A549 (cell line): Measurements from ENCODE around the gene SUSD5. TPM values are rescaled to one million over a fixed set of nuclear protein-coding genes. Genes with fewer than 3 reads are reported as not detected.
A peak's percentile ranks its signal among the peaks of the same experiment; 100 is the strongest.

Experiments used
- ATAC-seq, 2 experiments: fragments of 200-7000 bp in 1 of 2; fragments of >200 bp in 1 of 2; cut with Nextera tagmentation in 1 of 2; cut with Tn5 transposase in 1 of 2; 3 replicates each; pipeline versions ENCODE4 v1.8.0 to v1.9.1; 2018 to 2020; ENCODE audit warnings: mild to moderate bottlenecking in 1 of 2, moderate library complexity in 1 of 2
- CTCF ChIA-PET: fragments of 300-600 bp; sonication (Branson Sonifier 250); formaldehyde crosslinking; extraction: SDS; loops from one replicate; lab custom pipeline; 2021; ENCODE audit warnings: antibody characterized with exemption, inconsistent platforms; lab: Yijun Ruan, JAX
- POLR2A ChIA-PET: fragments of 350-600 bp; formaldehyde crosslinking; extraction: SDS; loops from one replicate; lab custom pipeline; 2021; ENCODE audit warnings: antibody characterized with exemption, inconsistent platforms; lab: Yijun Ruan, JAX
- DNase-seq, 2 experiments: peaks; one replicate each; pipeline versions ENCODE4 v3.0.0 to v3.0.0-alpha.2; 2011 to 2016; ENCODE audit warnings: low read depth in 1 of 2, low spot score in 1 of 2
- FAIRE-seq: peaks from 2 replicates; lab custom pipeline; 2011; peaks lifted over from hg19 to GRCh38; lab: Jason Lieb, UNC
- H3K27ac ChIP-seq, 2 experiments: fragments of >200 bp; sonication (Bioruptor Twin); formaldehyde crosslinking; 3 replicates each; pipeline ENCODE4 v1.5.1; 2016 to 2017
- H3K4me1 ChIP-seq: fragments of >200 bp; sonication (Bioruptor Twin); formaldehyde crosslinking; 3 replicates; pipeline ENCODE4 v1.6.1; 2016
- H3K4me2 ChIP-seq: fragments of >200 bp; sonication (Bioruptor Twin); formaldehyde crosslinking; 3 replicates; pipeline ENCODE4 v1.6.1; 2016
- H3K4me3 ChIP-seq: fragments of >200 bp; sonication (Bioruptor Twin); formaldehyde crosslinking; 3 replicates; pipeline ENCODE4 v1.5.1; 2016
- H3K9me3 ChIP-seq: fragments of >200 bp; sonication (Bioruptor Twin); formaldehyde crosslinking; 3 replicates; pipeline ENCODE4 v1.6.1; 2016
- CBX2 ChIP-seq: fragments of 200-600 bp; sonication (generic); IDR thresholded peaks from 2 replicates; pipeline ENCODE4 v1.6.1; 2016; ENCODE audit warnings: low read depth, mild to moderate bottlenecking, borderline replicate concordance
- CEBPB ChIP-seq, 2 experiments: fragments of >200 bp in 1 of 2; sonication (Bioruptor Twin) in 1 of 2; formaldehyde crosslinking in 1 of 2; IDR thresholded peaks; 2 replicates each; pipeline ENCODE4 v1.6.1; 2012 to 2016
- CHD2 ChIP-seq: fragments of 150-350 bp; IDR thresholded peaks from 2 replicates; pipeline ENCODE4 v1.6.1; 2014; ENCODE audit warnings: low read length; ENCODE audit not compliant: partially characterized antibody
- CHD4 ChIP-seq: fragments of 200-600 bp; sonication (generic); IDR thresholded peaks from 2 replicates; pipeline ENCODE4 v1.6.1; 2016; ENCODE audit warnings: antibody characterized with exemption, mild to moderate bottlenecking, borderline replicate concordance
- ESRRA ChIP-seq: fragments of 150-350 bp; IDR thresholded peaks from 2 replicates; pipeline ENCODE4 v1.6.1; 2014; ENCODE audit warnings: mild to moderate bottlenecking, low read length, borderline replicate concordance
- FOSB ChIP-seq: fragments of 250-450 bp; sonication (Bioruptor Pico); IDR thresholded peaks from 2 replicates; pipeline ENCODE4 v1.5.0; 2020; ENCODE audit warnings: mild to moderate bottlenecking, moderate library complexity
- FOXS1 ChIP-seq: fragments of 250-450 bp; sonication (Bioruptor Pico); IDR thresholded peaks from 2 replicates; pipeline ENCODE4 v1.5.0; 2020; ENCODE audit warnings: mild to moderate bottlenecking, moderate library complexity
- HDAC2 ChIP-seq: fragments of 200-600 bp; sonication (generic); IDR thresholded peaks from 2 replicates; pipeline ENCODE4 v1.6.1; 2016
- HOXA7 ChIP-seq: fragments of 250-450 bp; sonication (Bioruptor Pico); IDR thresholded peaks from 2 replicates; pipeline ENCODE4 v1.5.0; 2020; ENCODE audit warnings: mild to moderate bottlenecking, moderate library complexity
- HOXB13 ChIP-seq: fragments of 250-450 bp; sonication (Bioruptor Pico); IDR thresholded peaks from 2 replicates; pipeline ENCODE4 v1.5.0; 2020; ENCODE audit warnings: low read depth, mild to moderate bottlenecking, moderate library complexity
- HOXB5 ChIP-seq: fragments of 250-450 bp; sonication (Bioruptor Pico); IDR thresholded peaks from 2 replicates; pipeline ENCODE4 v1.5.0; 2020; ENCODE audit warnings: mild to moderate bottlenecking, moderate library complexity
- JUN ChIP-seq, 2 experiments: fragments of >200 bp; sonication (Bioruptor Twin); formaldehyde crosslinking; IDR thresholded peaks; 2 replicates in 1 of 2; 3 replicates in 1 of 2; pipeline ENCODE4 v1.6.1; 2016 to 2017
- MAFK ChIP-seq: fragments of 450-650 bp; IDR thresholded peaks from 2 replicates; pipeline ENCODE4 v1.6.1; 2014; ENCODE audit not compliant: partially characterized antibody
- MAZ ChIP-seq: fragments of 150-350 bp; IDR thresholded peaks from 2 replicates; pipeline ENCODE4 v1.6.1; 2014; ENCODE audit warnings: antibody characterized with exemption, low read depth, low read length, borderline replicate concordance
- MYC ChIP-seq: IDR thresholded peaks from 2 replicates; pipeline ENCODE4 v1.6.1; 2012; ENCODE audit warnings: mild to moderate bottlenecking, inconsistent platforms, low read length, improper control_type of control experiment, borderline replicate concordance
- NFE2L2 ChIP-seq: fragments of 150-350 bp; conservative IDR thresholded peaks from 2 replicates; pipeline ENCODE4 v1.6.1; 2014; ENCODE audit warnings: low read length
- NR3C1 ChIP-seq: fragments of >200 bp; sonication (Bioruptor Twin); formaldehyde crosslinking; IDR thresholded peaks from 3 replicates; pipeline ENCODE4 v1.6.1; 2017
- POLR2A ChIP-seq: IDR thresholded peaks from 2 replicates; pipeline ENCODE4 v1.6.1; 2012; ENCODE audit warnings: mild to moderate bottlenecking, low read length
- RAD21 ChIP-seq, 2 experiments: fragments of >200 bp in 1 of 2; sonication (Bioruptor Twin) in 1 of 2; formaldehyde crosslinking in 1 of 2; IDR thresholded peaks in 1 of 2; conservative IDR thresholded peaks in 1 of 2; 2 replicates in 1 of 2; 3 replicates in 1 of 2; pipeline ENCODE4 v1.6.1; 2012 to 2018; ENCODE audit warnings: inconsistent platforms in 1 of 2
- RARB ChIP-seq: fragments of 250-450 bp; sonication (Bioruptor Pico); IDR thresholded peaks from 2 replicates; pipeline ENCODE4 v1.8.0; 2021; ENCODE audit warnings: mild to moderate bottlenecking, moderate library complexity
- RNF2 ChIP-seq: fragments of 200-600 bp; sonication (generic); IDR thresholded peaks from 2 replicates; pipeline ENCODE4 v1.6.1; 2016; ENCODE audit warnings: low read depth, mild to moderate bottlenecking, antibody characterized with exemption, moderate library complexity, borderline replicate concordance
- SREBF2 ChIP-seq: fragments of 450-650 bp; IDR thresholded peaks from 2 replicates; pipeline ENCODE4 v1.6.1; 2014; ENCODE audit warnings: mild to moderate bottlenecking, moderate library complexity
- TFCP2L1 ChIP-seq: fragments of 250-450 bp; sonication (Bioruptor Pico); IDR thresholded peaks from 2 replicates; pipeline ENCODE4 v1.5.0; 2021; ENCODE audit warnings: mild to moderate bottlenecking
- TP53 ChIP-seq: fragments of 250-450 bp; sonication (Bioruptor Pico); IDR thresholded peaks from 2 replicates; pipeline ENCODE4 v1.5.0; 2021; ENCODE audit warnings: mild to moderate bottlenecking, moderate library complexity
- ZNF302 ChIP-seq: fragments of 250-450 bp; sonication (Bioruptor Pico); IDR thresholded peaks from 2 replicates; pipeline ENCODE4 v1.9.0; 2021; ENCODE audit warnings: inconsistent platforms, mild to moderate bottlenecking, moderate library complexity
- WGBS: methylation state at CpG from one replicate; pipeline ENCODE4 v1.1.6; 2017; ENCODE audit errors: missing lambda C conversion rate; 5-methylcytosine and 5-hydroxymethylcytosine counted together
- polyA plus RNA-seq, 4 experiments: library from polyadenylated mRNA; depleted of rRNA in 3 of 4; stranded (reverse); fragments of >200 nt; fragmentation: RNase III in 1 of 4; extraction: RNeasy Plus Mini Kit Qiagen cat#74134 plus additional on column Dnase treatment in 1 of 4; gene quantifications; 2 replicates in 3 of 4; 3 replicates in 1 of 4; pipeline ENCODE4 v1.2.3, GENCODE V29; 2011 to 2017
- TF ChIP-seq, protein P1 (sequence below): fragments of 450-650 bp; IDR thresholded peaks from 2 replicates; pipeline ENCODE4 v1.6.1; 2014; ENCODE audit warnings: antibody characterized with exemption
- TF ChIP-seq, protein P2 (sequence below): fragments of >200 bp; sonication (Bioruptor Twin); formaldehyde crosslinking; IDR thresholded peaks from 3 replicates; pipeline ENCODE4 v1.5.1; 2016
- TF ChIP-seq, protein P3 (sequence below): fragments of >200 bp; sonication (Bioruptor Twin); formaldehyde crosslinking; IDR thresholded peaks from 3 replicates; pipeline ENCODE4 v1.6.1; 2016
- TF ChIP-seq, protein P4 (sequence below): IDR thresholded peaks from 2 replicates; pipeline ENCODE4 v1.6.1; 2012
- TF ChIP-seq, protein P5 (sequence below): fragments of >200 bp; sonication (Bioruptor Twin); formaldehyde crosslinking; IDR thresholded peaks from 2 replicates; pipeline ENCODE4 v1.6.1; 2016
- TF ChIP-seq, protein P6 (sequence below): IDR thresholded peaks from 2 replicates; pipeline ENCODE4 v1.6.1; 2012; ENCODE audit warnings: low read depth, borderline replicate concordance

The SUSD5 gene
- polyA plus RNA-seq, 2 of the 4 experiments (the other 2 are of a cell fraction) = 0.63 to 1.7 TPM

DNA sequence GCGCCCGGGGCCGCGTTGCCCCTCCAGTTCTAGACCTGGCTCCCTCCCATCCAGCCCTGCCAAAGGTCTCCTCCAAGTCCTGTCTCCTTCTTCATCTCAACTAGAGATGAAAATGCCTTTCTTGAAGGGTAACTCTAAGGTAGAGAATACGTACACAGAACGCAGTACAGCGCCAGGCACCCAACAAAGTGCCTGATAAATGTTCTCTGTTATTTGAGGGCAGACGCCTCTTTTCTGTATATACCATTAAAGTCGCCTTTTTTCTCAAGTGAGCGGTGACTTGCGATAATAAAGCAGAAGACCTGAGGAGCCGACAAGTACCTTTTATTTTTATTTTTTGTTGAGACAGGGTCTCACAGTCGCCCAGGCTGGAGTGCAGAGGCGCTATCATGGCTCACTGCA is 104.0 kb downstream of the SUSD5 start:
- no peak for TF ChIP-seq HOXA7
- no peak for TF ChIP-seq NFE2L2
- no peak for TF ChIP-seq HOXB5 (CRISPR knock-in tag)
- TF ChIP-seq, all 56 proteins: peak for 0
- peaks cover 15% of the 10 kb centered on the region for H3K4me1 ChIP-seq
- DNase-seq (no peak), FAIRE-seq (no peak), ATAC-seq (no peak; a peak in 1 of 6 replicates)
- 9% methylated on average over 12 of the region's 14 CpGs for WGBS
- peak overlapping the region; percentile 90 for H3K4me2 ChIP-seq
- no peaks in the 10 kb centered on the region for H3K9me3 ChIP-seq
- CTCF ChIA-PET = interaction anchor here (1.1 to 5.4 kb wide), 4 partner anchors 16 to 258 kb away, joined by 3 to 31 read pairs (median 9); no protein-coding TSS in a partner anchor
- H3K27ac ChIP-seq = peak overlapping the region; percentile 82 to 96
- H3K4me3 ChIP-seq = peak overlapping the region; percentile 59
- POLR2A ChIA-PET = interaction anchor here (0.9 to 3.2 kb wide), 3 partner anchors 8 to 684 kb away, joined by 3 to 21 read pairs (median 5); partner anchors contain the start of genes GLB1, PDCD6IP and TMPPE

DNA sequence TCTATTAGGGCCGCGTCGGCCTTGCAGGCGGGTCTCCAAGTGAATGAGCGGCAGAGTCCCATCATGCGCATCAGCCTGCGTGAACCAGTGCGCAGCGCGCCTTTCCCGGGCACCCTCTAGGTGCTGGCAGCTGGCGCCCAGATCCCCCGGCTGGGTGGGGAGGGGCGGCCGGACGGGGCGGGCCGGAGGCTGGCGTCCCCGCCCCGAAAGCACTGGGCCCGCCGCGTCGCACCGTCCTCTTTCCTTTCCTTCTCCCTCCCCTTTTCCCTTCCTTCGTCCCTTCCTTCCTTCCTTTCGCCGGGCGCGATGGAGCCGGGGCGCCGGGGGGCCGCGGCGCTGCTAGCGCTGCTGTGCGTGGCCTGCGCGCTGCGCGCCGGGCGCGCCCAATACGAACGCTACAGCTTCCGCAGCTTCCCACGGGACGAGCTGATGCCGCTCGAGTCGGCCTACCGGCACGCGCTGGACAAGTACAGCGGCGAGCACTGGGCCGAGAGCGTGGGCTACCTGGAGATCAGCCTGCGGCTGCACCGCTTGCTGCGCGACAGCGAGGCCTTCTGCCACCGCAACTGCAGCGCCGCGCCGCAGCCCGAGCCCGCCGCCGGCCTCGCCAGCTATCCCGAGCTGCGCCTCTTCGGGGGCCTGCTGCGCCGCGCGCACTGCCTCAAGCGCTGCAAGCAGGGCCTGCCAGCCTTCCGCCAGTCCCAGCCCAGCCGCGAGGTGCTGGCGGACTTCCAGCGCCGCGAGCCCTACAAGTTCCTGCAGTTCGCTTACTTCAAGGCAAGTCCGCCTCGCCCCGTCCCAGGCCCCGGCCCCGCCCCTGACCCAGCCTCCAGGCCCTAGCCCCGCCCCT is 104.6 kb downstream of the SUSD5 start, which contains the start of gene CRTAP:
CRTAP (plus strand) TSS at position 243 of the 850 bp plus-strand sequence; CDS start at position 307, 64 bp downstream.
- Histone ChIP-seq H3K4me1 (peaks cover 15% of the 10 kb centered on the region), H3K4me2 (peak within 1 kb of the TSS; percentile 90), H3K9me3 (no peaks in the 10 kb centered on the region), H3K4me3 (peak within 1 kb of the TSS; percentile 59), H3K27ac (peak within 1 kb of the TSS; percentile 82 to 96)
- ATAC-seq (peak; percentile 87 to 92), FAIRE-seq (no peak), DNase-seq (peak; percentile 70 to 97)
- ChIA-PET POLR2A (interaction anchor here (0.9 to 3.2 kb wide), 4 partner anchors 8 to 685 kb away, joined by 3 to 21 read pairs (median 4); partner anchors contain the start of genes GLB1, PDCD6IP and TMPPE), CTCF (interaction anchor here (1.1 to 5.4 kb wide), 4 partner anchors 15 to 259 kb away, joined by 3 to 31 read pairs (median 9); no protein-coding TSS in a partner anchor)
- WGBS = 1% methylated on average over 56 of the region's 98 CpGs
- TF ChIP-seq CHD4 (no peak), CBX2 (no peak), MYC (peak; percentile 10; the same call in 1 of the 2 replicates), RARB (CRISPR knock-in tag) (no peak), MAFK (no peak), CEBPB (IDR thresholded peaks at IDR 0.05) (no peak), SREBF2 (no peak), HDAC2 (no peak), TP53 (CRISPR knock-in tag) (no peak), HOXB13 (0 out of 2 replicates have a peak, but pooled peaks have one; percentile 31), TFCP2L1 (no peak), RAD21 (conservative IDR thresholded peaks at IDR 0.05 in 1 of 2, IDR thresholded peaks at IDR 0.05 in 1 of 2) (no peak), RNF2 (no peak), FOSB (CRISPR knock-in tag) (no peak), ESRRA (no peak), POLR2A (peak; percentile 71), ZNF302 (CRISPR knock-in tag) (no peak), JUN (IDR thresholded peaks at IDR 0.05) (peak in 1 of 2 experiments; percentile 63; a peak in 3 of 5 replicates), CHD2 (no peak), FOXS1 (CRISPR knock-in tag) (no peak), MAZ (no peak), NR3C1 (no peak)
- TF ChIP-seq, protein P1, sequence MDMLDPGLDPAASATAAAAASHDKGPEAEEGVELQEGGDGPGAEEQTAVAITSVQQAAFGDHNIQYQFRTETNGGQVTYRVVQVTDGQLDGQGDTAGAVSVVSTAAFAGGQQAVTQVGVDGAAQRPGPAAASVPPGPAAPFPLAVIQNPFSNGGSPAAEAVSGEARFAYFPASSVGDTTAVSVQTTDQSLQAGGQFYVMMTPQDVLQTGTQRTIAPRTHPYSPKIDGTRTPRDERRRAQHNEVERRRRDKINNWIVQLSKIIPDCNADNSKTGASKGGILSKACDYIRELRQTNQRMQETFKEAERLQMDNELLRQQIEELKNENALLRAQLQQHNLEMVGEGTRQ = no peak
- TF ChIP-seq, protein P2, sequence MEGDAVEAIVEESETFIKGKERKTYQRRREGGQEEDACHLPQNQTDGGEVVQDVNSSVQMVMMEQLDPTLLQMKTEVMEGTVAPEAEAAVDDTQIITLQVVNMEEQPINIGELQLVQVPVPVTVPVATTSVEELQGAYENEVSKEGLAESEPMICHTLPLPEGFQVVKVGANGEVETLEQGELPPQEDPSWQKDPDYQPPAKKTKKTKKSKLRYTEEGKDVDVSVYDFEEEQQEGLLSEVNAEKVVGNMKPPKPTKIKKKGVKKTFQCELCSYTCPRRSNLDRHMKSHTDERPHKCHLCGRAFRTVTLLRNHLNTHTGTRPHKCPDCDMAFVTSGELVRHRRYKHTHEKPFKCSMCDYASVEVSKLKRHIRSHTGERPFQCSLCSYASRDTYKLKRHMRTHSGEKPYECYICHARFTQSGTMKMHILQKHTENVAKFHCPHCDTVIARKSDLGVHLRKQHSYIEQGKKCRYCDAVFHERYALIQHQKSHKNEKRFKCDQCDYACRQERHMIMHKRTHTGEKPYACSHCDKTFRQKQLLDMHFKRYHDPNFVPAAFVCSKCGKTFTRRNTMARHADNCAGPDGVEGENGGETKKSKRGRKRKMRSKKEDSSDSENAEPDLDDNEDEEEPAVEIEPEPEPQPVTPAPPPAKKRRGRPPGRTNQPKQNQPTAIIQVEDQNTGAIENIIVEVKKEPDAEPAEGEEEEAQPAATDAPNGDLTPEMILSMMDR = no peak; the same call in 2 of the 3 replicates
- TF ChIP-seq, protein P3, sequence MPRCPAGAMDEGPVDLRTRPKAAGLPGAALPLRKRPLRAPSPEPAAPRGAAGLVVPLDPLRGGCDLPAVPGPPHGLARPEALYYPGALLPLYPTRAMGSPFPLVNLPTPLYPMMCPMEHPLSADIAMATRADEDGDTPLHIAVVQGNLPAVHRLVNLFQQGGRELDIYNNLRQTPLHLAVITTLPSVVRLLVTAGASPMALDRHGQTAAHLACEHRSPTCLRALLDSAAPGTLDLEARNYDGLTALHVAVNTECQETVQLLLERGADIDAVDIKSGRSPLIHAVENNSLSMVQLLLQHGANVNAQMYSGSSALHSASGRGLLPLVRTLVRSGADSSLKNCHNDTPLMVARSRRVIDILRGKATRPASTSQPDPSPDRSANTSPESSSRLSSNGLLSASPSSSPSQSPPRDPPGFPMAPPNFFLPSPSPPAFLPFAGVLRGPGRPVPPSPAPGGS = no peak
- TF ChIP-seq, protein P4, sequence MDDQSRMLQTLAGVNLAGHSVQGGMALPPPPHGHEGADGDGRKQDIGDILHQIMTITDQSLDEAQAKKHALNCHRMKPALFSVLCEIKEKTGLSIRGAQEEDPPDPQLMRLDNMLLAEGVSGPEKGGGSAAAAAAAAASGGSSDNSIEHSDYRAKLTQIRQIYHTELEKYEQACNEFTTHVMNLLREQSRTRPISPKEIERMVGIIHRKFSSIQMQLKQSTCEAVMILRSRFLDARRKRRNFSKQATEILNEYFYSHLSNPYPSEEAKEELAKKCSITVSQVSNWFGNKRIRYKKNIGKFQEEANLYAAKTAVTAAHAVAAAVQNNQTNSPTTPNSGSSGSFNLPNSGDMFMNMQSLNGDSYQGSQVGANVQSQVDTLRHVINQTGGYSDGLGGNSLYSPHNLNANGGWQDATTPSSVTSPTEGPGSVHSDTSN = no peak; the same call in 1 of the 2 replicates
- TF ChIP-seq, protein P5, sequence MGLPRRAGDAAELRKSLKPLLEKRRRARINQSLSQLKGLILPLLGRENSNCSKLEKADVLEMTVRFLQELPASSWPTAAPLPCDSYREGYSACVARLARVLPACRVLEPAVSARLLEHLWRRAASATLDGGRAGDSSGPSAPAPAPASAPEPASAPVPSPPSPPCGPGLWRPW = no peak
- TF ChIP-seq, protein P6, sequence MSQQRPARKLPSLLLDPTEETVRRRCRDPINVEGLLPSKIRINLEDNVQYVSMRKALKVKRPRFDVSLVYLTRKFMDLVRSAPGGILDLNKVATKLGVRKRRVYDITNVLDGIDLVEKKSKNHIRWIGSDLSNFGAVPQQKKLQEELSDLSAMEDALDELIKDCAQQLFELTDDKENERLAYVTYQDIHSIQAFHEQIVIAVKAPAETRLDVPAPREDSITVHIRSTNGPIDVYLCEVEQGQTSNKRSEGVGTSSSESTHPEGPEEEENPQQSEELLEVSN = peak; percentile 58; the same call in 1 of the 2 replicates
